ENCODE measurements around the gene GHSR. TPM values are rescaled to one million over a fixed set of nuclear protein-coding genes. Genes with fewer than 3 reads are reported as not detected.

GHSR gene
- total RNA-seq, 1 experiment from 2014 or later, result not detected

DNA sequence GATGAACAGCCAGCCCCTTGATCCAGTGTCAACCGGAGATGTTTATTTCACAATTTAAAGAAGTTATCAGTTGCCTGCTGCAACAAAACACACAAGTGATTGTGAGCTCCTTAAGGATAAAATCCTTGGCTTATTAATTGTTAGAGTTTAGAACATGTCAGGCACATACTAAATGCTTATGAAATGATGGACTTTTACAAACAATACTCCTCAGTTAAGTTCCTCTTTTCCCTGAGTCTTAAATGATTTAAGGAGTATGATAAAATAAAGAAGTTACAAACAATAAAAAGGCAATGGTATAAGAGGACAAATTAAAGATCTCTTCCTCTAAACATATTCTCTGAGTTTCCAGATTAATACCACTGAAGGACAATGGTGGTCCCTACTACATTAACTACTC is 5.7 kb downstream of the GHSR start:
- Histone ChIP-seq H3K4me3 (replicated peaks in 1 of 2; ENCODE audit: low read depth in 1 of 2, low read length in 2 of 2) (no peak overlapping the region), H2AFZ (ENCODE audit: low read depth, low read length, poor library complexity, severe bottlenecking) (no peak overlapping the region), H4K20me1 (ENCODE audit: insufficient read depth) (no peaks in the 10 kb centered on the region), H3K4me2 (ENCODE audit: low read length) (no peak overlapping the region), H3K27me3 (ENCODE audit: insufficient read depth, low read length) (no peaks in the 10 kb centered on the region), H3K9me3 (ENCODE audit: control insufficient read depth in 1 of 2, insufficient read depth in 1 of 2, low read depth in 1 of 2, low read length in 2 of 2) (no peaks in the 10 kb centered on the region), H3K9me2 (ENCODE audit: insufficient read depth) (no peaks in the 10 kb centered on the region), H3K36me3 (ENCODE audit: control insufficient read depth in 1 of 2, insufficient read depth in 2 of 2, low read length in 2 of 2) (no peaks in the 10 kb centered on the region), H3K4me1 (ENCODE audit: control insufficient read depth in 1 of 2, insufficient read depth in 2 of 2, low read length in 2 of 2) (no peaks in the 10 kb centered on the region), H3K27ac (ENCODE audit: low read depth, low read length) (no peak overlapping the region), H3K9ac (ENCODE audit: low read length) (no peak overlapping the region), H3K79me2 (ENCODE audit: insufficient read depth, low read length) (no peaks in the 10 kb centered on the region)
- BruUV-seq (replicated peaks), result no TSS peak
- CTCF ChIA-PET, result no interaction called here
- intact Hi-C loops (cut with micrococcal nuclease), result no loop called here
- RAD21 ChIA-PET (ENCODE audit: low non-redundant PET in 1 of 2, low total read pairs in 2 of 2, uncharacterized antibody in 2 of 2, unreplicated experiment in 2 of 2), result no interaction called here
- ATAC-seq (no peak), DNase-seq (ENCODE audit: low read depth, low spot score) (no peak)
- POLR2A ChIA-PET, result no interaction called here
- TF ChIP-seq POLR2AphosphoS5 (IDR thresholded peaks at IDR 0.05; ENCODE audit: low read depth, low read length) (no peak), FOSL1 (IDR thresholded peaks at IDR 0.05; ENCODE audit: low read depth) (no peak), CBX3 (IDR thresholded peaks at IDR 0.05; ENCODE audit: low read depth) (no peak), ZNF274 (IDR thresholded peaks at IDR 0.05; ENCODE audit: low read depth, low read length) (no peak), CTCF (IDR thresholded peaks at IDR 0.05 in 2 of 3, conservative IDR thresholded peaks at IDR 0.05 in 1 of 3; ENCODE audit: borderline replicate concordance in 1 of 3, insufficient read depth in 1 of 3, low read depth in 2 of 3, low read length in 2 of 3) (no peak), ELF1 (IDR thresholded peaks at IDR 0.05; ENCODE audit: borderline replicate concordance, low read depth) (no peak)

DNA sequence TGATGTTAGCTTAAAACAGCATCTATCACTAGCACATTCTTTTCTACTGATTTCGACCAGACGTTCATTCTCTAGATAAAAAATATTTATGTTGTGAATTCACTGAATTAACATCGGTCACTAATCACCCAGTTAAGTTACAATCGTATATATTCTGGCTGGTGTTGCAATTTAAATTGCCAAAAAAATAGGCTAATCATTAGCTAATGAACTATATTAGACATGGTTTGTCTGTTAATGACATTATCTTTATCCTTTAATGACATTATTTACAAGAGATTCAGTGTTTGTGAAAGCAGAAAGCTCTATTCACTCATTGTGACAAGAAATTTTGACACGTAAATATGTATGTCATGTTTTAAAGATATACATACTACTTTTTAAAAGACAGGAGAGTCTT is 6.7 kb downstream of the GHSR start:
- Histone ChIP-seq H3K9me3 (ENCODE audit: control insufficient read depth in 1 of 2, insufficient read depth in 1 of 2, low read depth in 1 of 2, low read length in 2 of 2) (no peaks in the 10 kb centered on the region), H4K20me1 (ENCODE audit: insufficient read depth) (no peaks in the 10 kb centered on the region), H2AFZ (ENCODE audit: low read depth, low read length, poor library complexity, severe bottlenecking) (no peak overlapping the region), H3K79me2 (ENCODE audit: insufficient read depth, low read length) (no peaks in the 10 kb centered on the region), H3K27ac (ENCODE audit: low read depth, low read length) (no peak overlapping the region), H3K27me3 (ENCODE audit: insufficient read depth, low read length) (no peaks in the 10 kb centered on the region), H3K4me3 (replicated peaks in 1 of 2; ENCODE audit: low read depth in 1 of 2, low read length in 2 of 2) (no peak overlapping the region), H3K9me2 (ENCODE audit: insufficient read depth) (no peaks in the 10 kb centered on the region), H3K36me3 (ENCODE audit: control insufficient read depth in 1 of 2, insufficient read depth in 2 of 2, low read length in 2 of 2) (no peaks in the 10 kb centered on the region), H3K9ac (ENCODE audit: low read length) (no peak overlapping the region), H3K4me2 (ENCODE audit: low read length) (no peak overlapping the region), H3K4me1 (ENCODE audit: control insufficient read depth in 1 of 2, insufficient read depth in 2 of 2, low read length in 2 of 2) (no peaks in the 10 kb centered on the region)
- RAD21 ChIA-PET (ENCODE audit: low non-redundant PET in 1 of 2, low total read pairs in 2 of 2, uncharacterized antibody in 2 of 2, unreplicated experiment in 2 of 2), result no interaction called here
- intact Hi-C loops (cut with micrococcal nuclease), result no loop called here
- TF ChIP-seq POLR2AphosphoS5 (IDR thresholded peaks at IDR 0.05; ENCODE audit: low read depth, low read length), result no peak
- TF ChIP-seq ZNF274 (IDR thresholded peaks at IDR 0.05; ENCODE audit: low read depth, low read length), result no peak
- no peak for TF ChIP-seq JUND (IDR thresholded peaks at IDR 0.05)
- no peak for TF ChIP-seq ELF1 (IDR thresholded peaks at IDR 0.05; ENCODE audit: borderline replicate concordance, low read depth)
- TF ChIP-seq, protein P1, sequence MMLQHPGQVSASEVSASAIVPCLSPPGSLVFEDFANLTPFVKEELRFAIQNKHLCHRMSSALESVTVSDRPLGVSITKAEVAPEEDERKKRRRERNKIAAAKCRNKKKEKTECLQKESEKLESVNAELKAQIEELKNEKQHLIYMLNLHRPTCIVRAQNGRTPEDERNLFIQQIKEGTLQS (IDR thresholded peaks at IDR 0.05), result no peak
- TF ChIP-seq EZH2phosphoT487 (IDR thresholded peaks at IDR 0.05; ENCODE audit: borderline replicate concordance), result no peak
- no peak for TF ChIP-seq YY1 (IDR thresholded peaks at IDR 0.05; ENCODE audit: extremely low read depth, insufficient replicate concordance, low read depth, low read length)
- ATAC-seq, result no peak
- CTCF ChIA-PET, result no interaction called here
- POLR2A ChIA-PET, result no interaction called here
- DNase-seq (ENCODE audit: low read depth, low spot score), result no peak
- no TSS peak for BruUV-seq (replicated peaks)
